LNCaP clone FGC (cell line): ENCODE measurements around the gene MRPL40.

ENCODE experiments used
- DNase-seq: peaks from one replicate; pipeline ENCODE4 v3.0.0-alpha.2; 2011; ENCODE audit warnings: low read depth
- H3K4me3 ChIP-seq: 2 replicates; pipeline ENCODE4 v1.5.1; 2011; ENCODE audit warnings: mild to moderate bottlenecking, low read depth, low read length, control low read depth
- CTCF ChIP-seq: IDR thresholded peaks from 2 replicates; pipeline ENCODE4 v1.5.1; 2012; ENCODE audit warnings: mild to moderate bottlenecking; ENCODE audit not compliant: control insufficient read depth, insufficient read depth; ENCODE audit errors: extremely low read depth

Gene MRPL40

GRCh38 chr22:19412478-19412877 is 19.9 kb upstream of the MRPL40 start:
- no peak overlapping the region for H3K4me3 ChIP-seq
- DNase-seq, result no peak
- no peak for TF ChIP-seq CTCF

- no peak overlapping the region for H3K4me3 ChIP-seq
- DNase-seq, result no peak
- TF ChIP-seq CTCF, result no peak
Measured at GRCh38 chr22:19412923-19413322, 19.4 kb upstream of the MRPL40 start.

GRCh38 chr22:19419086-19419463 is 13.3 kb upstream of the MRPL40 start:
- DNase-seq, result no peak
- TF ChIP-seq CTCF, result no peak
- no peak overlapping the region for H3K4me3 ChIP-seq

- no peak overlapping the region for H3K4me3 ChIP-seq
- no peak for TF ChIP-seq CTCF
- no peak for DNase-seq
Measured at GRCh38 chr22:19419464-19420178, 12.7 kb upstream of the MRPL40 start.

- DNase-seq, result no peak
Measured at GRCh38 chr22:19420321-19420720, 12.0 kb upstream of the MRPL40 start.

GRCh38 chr22:19422440-19423301 is 9.7 kb upstream of the MRPL40 start:
- TF ChIP-seq CTCF, result no peak
- DNase-seq, result no peak

More at GRCh38 chr22:19420321-19420720, 12.0 kb upstream of the MRPL40 start:
- TF ChIP-seq CTCF, result no peak
- no peak overlapping the region for H3K4me3 ChIP-seq

More at GRCh38 chr22:19422440-19423301, 9.7 kb upstream of the MRPL40 start:
- H3K4me3 ChIP-seq, result no peak overlapping the region
